Fibroblast of lung (primary cell): Measurements from ENCODE around the gene ITGBL1.

Source experiments
- EZH2 ChIP-seq: IDR thresholded peaks from 2 replicates; pipeline ENCODE4 v1.5.1; 2012; ENCODE audit warnings: low read length, control low read depth, mild to moderate bottlenecking; ENCODE audit errors: missing control alignments
- TF ChIP-seq, protein P1 (sequence below), 2 donors: IDR thresholded peaks in 1 of 2; conservative IDR thresholded peaks in 1 of 2; 1 replicate in 1 of 2; 2 replicates in 1 of 2; pipeline ENCODE4 v1.5.1; 2011 to 2012; ENCODE audit warnings: low read length in 2 of 2, control low read depth in 1 of 2, inconsistent platforms in 1 of 2, low read depth in 1 of 2, mild to moderate bottlenecking in 1 of 2

GRCh38 chr13:101433895-101434294 lies 18.6 kb upstream of the ITGBL1 start:
- TF ChIP-seq, protein P1, sequence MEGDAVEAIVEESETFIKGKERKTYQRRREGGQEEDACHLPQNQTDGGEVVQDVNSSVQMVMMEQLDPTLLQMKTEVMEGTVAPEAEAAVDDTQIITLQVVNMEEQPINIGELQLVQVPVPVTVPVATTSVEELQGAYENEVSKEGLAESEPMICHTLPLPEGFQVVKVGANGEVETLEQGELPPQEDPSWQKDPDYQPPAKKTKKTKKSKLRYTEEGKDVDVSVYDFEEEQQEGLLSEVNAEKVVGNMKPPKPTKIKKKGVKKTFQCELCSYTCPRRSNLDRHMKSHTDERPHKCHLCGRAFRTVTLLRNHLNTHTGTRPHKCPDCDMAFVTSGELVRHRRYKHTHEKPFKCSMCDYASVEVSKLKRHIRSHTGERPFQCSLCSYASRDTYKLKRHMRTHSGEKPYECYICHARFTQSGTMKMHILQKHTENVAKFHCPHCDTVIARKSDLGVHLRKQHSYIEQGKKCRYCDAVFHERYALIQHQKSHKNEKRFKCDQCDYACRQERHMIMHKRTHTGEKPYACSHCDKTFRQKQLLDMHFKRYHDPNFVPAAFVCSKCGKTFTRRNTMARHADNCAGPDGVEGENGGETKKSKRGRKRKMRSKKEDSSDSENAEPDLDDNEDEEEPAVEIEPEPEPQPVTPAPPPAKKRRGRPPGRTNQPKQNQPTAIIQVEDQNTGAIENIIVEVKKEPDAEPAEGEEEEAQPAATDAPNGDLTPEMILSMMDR (conservative IDR thresholded peaks at IDR 0.05 in 1 of 2, IDR thresholded peaks at IDR 0.05 in 1 of 2; ENCODE audit: low read depth in 1 of 2, low read length in 2 of 2), result no peak
- TF ChIP-seq EZH2, result no peak
